ENCODE results near the gene GABRE. TPM values are rescaled to one million over a fixed set of nuclear protein-coding genes. Genes with fewer than 3 reads are reported as not detected.

The GABRE gene
- total and polyA plus RNA-seq, 2 of the 13 experiments (the other 11 are each of a cell fraction or from before 2014, with no cell fraction given): 12.2 to 66.2 TPM

- CTCF ChIA-PET (ENCODE audit: low intra/inter-chr PET ratio, low total read pairs): no interaction called here
- FAIRE-seq: no peak
Observed at GRCh38 chrX:151999813-152000212, 25.3 kb upstream of the GABRE start.

More at GRCh38 chrX:151999813-152000212, 25.3 kb upstream of the GABRE start:
- Histone ChIP-seq H4K20me1 (ENCODE audit: insufficient read depth, low read length) (no peaks in the 10 kb centered on the region), H3K27ac (ENCODE audit: extremely low read length, insufficient read depth, low read length) (no peak overlapping the region), H3K4me2 (ENCODE audit: low read depth, low read length) (no peak overlapping the region), H3K9me3 (ENCODE audit: low read length) (no peaks in the 10 kb centered on the region), H3K79me2 (ENCODE audit: insufficient read depth, low read length) (no peaks in the 10 kb centered on the region), H3K36me3 (replicated peaks in 1 of 2; ENCODE audit: control insufficient read depth in 1 of 2, insufficient read depth in 2 of 2, low read length in 2 of 2) (no peaks in the 10 kb centered on the region), H3K4me1 (ENCODE audit: insufficient read depth, low read length) (peaks cover 8% of the 10 kb centered on the region), H2AFZ (ENCODE audit: low read length) (no peak overlapping the region), H3K4me3 (replicated peaks in 1 of 3; ENCODE audit: insufficient read depth in 1 of 3, low read depth in 2 of 3, low read length in 3 of 3) (no peak overlapping the region), H3K9ac (ENCODE audit: insufficient read depth, low read depth, low read length) (no peak overlapping the region), H3K27me3 (ENCODE audit: control insufficient read depth in 1 of 2, insufficient read depth in 2 of 2, low read length in 2 of 2) (no peaks in the 10 kb centered on the region)
- intact Hi-C loops (cut with micrococcal nuclease; ENCODE audit: unreplicated experiment) (no loop called here), in situ Hi-C loops (cut with HindIII; ENCODE audit: extremely low pct_ligation_motif_present, low pct_unique_long_range_greater_than_20kb) (no loop called here)
- BruUV-seq (replicated peaks): no TSS peak
- POLR2A ChIA-PET: no interaction called here
- DNase-seq (ENCODE audit: low spot score) (no peak), ATAC-seq (no peak)
- TF ChIP-seq U2AF2 (IDR thresholded peaks at IDR 0.05; ENCODE audit: low read depth, low read length) (no peak), ZNF333 (CRISPR knock-in tag; IDR thresholded peaks at IDR 0.05; ENCODE audit: borderline replicate concordance) (no peak), LBX2 (CRISPR knock-in tag; IDR thresholded peaks at IDR 0.05; ENCODE audit: borderline replicate concordance) (no peak), ADNP (CRISPR knock-in tag; IDR thresholded peaks at IDR 0.05) (no peak), PITX1 (CRISPR knock-in tag; IDR thresholded peaks at IDR 0.05) (no peak), PRDM10 (CRISPR knock-in tag; IDR thresholded peaks at IDR 0.05; ENCODE audit: low read depth) (no peak), ZNF326 (CRISPR knock-in tag; IDR thresholded peaks at IDR 0.05; ENCODE audit: borderline replicate concordance) (no peak)
- TF ChIP-seq, protein P1, sequence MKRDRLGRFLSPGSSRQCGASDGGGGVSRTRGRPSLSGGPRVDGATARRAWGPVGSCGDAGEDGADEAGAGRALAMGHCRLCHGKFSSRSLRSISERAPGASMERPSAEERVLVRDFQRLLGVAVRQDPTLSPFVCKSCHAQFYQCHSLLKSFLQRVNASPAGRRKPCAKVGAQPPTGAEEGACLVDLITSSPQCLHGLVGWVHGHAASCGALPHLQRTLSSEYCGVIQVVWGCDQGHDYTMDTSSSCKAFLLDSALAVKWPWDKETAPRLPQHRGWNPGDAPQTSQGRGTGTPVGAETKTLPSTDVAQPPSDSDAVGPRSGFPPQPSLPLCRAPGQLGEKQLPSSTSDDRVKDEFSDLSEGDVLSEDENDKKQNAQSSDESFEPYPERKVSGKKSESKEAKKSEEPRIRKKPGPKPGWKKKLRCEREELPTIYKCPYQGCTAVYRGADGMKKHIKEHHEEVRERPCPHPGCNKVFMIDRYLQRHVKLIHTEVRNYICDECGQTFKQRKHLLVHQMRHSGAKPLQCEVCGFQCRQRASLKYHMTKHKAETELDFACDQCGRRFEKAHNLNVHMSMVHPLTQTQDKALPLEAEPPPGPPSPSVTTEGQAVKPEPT (CRISPR knock-in tag; IDR thresholded peaks at IDR 0.05; ENCODE audit: low read depth): no peak
- WGBS (ENCODE audit: low lambda C conversion rate): 72% methylated on average over 4 of the region's 5 CpGs

Measured in HepG2 (cell line).